NOMO-1 treated with DMSO at 0.1 percent for 48 hours (cell line): ENCODE results near the gene DYNLRB1.
"Not testable (repeated sequence)": the region's sequence is repeated elsewhere in the genome, so short reads cannot be mapped to it uniquely, and the experiment has no call there.

Source experiments
- DNase-seq: peaks from one replicate; lab custom pipeline; 2025; ENCODE audit not compliant: unreplicated experiment; lab: John Stamatoyannopoulos, UW

DYNLRB1 gene

DNA sequence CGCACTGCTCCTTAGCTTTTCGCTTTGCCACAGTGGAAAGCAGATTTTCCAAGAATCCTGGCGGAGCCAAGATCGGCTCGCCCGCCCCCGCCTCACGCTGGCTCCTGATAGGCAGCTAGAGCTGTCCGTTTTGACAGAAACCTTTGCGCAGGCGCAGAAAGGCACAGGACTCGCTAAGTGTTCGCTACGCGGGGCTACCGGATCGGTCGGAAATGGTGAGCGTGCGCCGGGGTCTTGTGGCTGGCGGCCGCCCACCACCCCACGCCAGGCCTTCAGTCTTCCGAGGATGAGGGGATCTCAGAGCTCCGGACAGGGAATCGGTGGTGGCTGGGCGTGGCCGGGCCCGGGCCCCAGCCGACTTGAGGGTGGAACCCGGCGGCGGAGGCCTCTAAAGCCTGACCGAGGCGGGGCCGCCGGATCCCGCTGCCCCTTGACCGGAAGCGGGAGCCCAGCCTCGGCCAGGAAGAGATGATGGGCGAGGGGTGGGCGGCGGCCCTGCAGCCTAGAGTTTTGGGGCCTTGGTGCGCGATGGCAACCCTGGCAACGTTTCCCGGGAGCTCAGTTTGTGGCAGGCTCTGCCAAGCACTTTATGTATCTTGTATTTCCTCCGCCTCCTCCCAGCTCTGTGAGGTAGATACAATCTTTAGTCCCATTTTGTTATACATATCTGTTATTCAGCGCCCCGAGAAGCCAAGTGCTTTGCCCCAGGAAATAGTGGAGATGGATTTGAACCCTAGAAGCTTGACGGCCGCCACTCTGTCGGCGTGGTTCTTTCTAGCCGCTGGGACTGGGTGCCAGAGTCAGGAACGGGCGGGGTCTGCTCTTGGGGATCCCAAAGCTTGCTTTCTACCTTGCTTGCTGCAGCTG is at the start of gene DYNLRB1:
Gene DYNLRB1, plus strand, starts transcription at position 176 of the 867 bp plus-strand sequence. Its CDS starts 37 bp downstream, at position 213.
- peak; percentile 83 for DNase-seq

DNA sequence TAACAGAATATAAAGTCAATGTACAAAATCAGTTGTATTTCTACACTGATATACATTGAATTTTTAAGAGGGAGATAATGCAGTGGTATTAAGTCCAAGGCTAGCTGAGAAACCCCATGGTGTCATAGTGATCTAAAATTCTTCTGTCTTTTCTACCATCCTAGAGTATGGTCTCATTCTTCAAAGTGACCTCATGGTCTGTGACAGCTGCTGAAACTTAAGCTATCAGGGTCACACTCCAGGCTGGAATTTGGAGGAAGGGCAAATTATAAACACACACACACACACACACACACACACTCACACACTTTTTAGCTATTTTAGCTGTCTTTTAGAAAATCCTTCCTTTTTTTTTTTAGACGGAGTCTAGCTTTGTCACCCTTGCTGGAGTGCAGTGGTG is 47.3 kb upstream of the DYNLRB1 start:
- no peak for DNase-seq

DNA sequence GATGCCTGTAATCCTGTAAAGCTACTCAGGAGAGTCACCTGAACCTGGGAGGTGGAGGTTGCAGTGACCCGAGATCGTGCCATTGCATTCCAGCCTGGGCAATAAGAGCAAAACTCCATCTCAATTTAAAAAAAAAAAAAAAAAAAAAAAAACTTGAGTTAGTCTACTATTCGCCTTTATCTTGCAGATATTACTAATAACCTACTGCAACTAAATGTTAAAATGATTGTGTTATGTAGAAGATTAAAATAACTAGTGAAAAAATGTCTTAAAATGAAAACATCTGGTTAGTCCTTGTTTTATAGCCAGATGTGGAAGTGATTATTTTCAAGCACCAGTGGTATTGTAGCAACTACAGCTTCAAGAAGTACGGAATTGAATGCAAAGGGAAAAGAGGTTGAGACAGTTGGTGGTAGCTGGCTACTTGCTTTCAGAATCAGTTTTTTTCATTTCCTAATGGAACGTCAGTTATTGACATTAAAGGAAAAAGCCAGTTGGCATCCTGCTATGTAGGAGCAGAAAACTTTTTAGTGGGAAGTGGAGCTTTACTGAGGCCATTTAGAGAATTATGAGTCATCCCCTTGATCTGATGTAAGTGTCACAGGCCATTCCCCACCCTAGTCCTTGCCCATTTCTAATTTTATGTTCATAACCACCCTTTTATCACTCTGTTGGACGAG is 43.8 kb upstream of the DYNLRB1 start:
- DNase-seq = peak; percentile 34

DNA sequence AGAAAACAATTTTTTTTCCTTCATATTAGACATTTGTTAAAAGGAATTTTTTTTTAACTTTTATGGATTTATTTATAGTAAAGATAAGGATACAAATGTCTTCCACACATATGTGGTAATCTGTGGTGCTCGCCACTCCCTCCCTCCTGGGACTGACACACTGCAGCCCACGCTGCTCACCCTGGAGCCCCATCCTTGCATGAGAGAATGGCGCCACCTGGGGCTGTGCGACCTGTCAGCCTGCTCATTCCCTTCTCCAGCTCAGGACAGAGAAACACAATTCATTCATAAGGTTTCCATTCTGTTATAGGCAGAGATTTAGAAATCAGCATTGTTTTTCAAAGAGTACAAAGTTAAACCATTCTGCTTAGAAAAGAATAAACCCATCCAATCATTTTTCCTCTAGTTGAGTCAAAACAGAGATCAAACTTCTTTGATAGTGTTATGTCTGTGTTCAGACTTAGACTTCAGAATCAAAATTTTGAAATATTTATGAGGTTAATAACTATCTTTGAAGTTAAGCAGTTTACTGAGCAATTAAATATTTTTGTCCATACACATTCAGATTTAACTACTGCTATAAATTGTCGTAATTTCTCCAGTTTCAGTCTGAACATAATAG is 42.8 kb upstream of the DYNLRB1 start:
- no peak for DNase-seq

DNA sequence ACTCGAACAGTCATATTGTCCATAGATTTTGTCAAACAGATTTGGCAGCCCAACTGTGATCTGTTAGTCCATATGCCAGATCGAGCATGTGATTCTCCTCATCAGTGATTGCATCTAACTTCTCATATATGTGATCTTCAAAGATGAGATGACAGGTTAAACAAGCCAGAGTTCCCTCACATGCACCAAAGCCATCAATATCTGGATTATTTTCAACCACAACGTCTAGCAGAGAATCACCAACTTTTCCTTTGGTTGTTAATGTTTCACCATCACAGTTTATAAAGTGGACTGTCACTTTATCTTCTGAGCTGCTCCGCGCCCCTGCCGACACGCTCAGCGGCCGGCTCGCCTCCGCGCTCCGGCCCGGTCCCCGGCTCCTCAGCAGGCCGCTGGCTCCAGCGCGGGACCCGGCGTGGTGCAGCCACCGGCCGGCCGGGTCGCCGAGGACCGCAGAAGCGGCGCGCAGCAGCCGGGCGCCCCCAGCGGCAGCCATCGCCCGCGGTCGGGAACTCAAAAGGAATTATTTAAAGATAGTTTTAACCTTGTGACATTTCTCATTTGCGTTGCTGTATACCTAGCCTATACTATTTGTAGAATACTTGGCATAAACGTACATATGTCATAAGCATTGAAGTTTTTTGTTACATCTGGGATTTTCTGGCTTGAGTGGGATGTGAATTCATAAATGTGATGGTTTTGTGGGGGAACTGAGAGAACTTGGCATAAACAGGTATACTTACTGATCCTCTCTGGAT is 40.1 kb upstream of the DYNLRB1 start:
- DNase-seq = no peak

DNA sequence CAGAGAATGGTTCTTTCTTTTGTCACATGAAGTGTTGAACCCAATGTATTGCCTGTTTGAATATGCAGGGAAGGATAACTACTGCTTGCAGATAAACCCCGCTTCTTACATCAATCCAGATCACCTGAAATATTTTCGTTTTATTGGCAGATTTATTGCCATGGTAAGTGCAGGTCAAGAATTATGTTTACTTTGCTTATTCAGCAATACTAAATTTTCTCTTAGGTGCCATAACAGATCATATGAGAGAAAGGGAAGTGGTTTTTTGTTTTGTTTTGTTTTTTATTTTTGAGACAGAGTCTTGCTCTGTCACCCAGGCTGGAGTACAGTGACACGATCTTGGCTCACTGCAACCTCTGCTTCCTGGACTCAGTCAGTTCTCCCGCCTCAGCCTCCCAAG is 36.6 kb upstream of the DYNLRB1 start:
- no peak for DNase-seq

DNA sequence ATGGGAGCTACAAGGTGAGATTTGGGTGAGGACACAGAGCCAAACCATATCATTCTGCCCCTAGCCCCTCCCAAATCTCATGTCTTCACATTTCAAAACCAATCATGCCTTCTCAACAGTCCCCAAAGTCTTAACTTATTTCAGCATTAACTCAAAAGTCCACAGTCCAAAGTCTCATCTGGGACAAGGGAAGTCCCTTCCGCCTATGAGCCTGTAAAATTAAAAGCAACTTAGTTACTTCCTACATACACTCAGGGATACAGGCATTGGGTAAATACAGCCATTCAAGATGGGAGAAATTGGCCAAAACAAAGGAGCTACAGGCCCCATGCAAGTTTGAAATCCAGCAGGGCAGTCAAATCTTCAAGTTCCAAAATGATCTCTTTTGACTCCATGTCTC is 34.1 kb upstream of the DYNLRB1 start:
- not testable (repeated sequence) for DNase-seq

DNA sequence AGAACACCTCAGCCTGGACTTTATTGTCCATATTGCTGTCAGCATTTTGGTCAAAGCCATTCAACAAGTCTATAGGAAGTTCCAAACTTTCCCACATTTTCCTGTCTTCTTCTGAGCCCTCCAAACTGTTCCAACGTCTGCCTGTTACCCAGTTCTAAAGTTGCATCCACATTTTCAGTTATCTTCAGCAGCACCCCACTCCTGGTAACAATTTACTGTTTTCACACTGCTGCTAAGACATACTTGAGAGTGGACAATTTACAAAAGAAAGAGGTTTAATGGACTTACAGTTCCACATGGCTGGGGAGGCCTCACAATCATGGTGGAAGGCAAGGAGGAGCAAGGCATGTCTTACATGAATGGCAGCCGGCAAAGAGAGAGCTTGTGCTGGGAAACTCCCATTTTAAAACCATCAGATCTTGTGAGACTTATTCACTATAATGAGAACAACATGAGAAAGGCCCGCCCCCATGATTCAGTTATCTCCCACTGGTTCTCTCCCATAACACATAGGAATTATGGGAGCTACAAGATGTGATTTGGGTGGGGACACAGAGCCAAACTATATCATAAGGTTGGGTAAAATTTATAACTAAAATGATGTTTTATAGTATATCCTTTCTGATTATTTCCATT is 32.5 kb upstream of the DYNLRB1 start:
- not testable (repeated sequence) for DNase-seq

DNA sequence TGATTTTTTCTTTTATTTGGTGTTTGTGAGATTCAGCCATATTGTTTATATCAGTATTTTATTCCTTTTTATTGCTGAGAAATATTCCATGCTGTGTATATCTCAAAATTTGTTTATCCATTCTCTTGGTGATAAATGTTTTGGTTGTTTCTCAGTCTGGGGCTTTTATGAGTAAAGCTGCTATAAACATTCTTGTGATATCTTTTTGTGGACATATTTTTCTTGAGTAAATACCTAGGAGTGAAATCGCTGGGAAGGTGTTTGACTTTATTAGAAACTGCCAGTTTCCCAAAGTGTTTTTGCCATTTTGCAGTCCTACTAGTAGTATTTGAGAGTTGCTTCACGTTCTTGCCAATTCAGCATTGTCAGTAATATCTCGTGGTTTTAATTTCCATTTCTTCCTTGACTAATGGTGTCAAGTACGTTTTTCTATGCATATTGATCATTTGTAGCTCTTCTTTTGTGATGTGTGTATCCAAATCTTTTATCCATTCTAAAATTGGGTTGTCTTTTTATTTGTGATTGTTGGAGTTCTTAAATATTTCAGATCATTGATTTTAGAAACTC is 31.1 kb upstream of the DYNLRB1 start:
- no peak for DNase-seq

DNA sequence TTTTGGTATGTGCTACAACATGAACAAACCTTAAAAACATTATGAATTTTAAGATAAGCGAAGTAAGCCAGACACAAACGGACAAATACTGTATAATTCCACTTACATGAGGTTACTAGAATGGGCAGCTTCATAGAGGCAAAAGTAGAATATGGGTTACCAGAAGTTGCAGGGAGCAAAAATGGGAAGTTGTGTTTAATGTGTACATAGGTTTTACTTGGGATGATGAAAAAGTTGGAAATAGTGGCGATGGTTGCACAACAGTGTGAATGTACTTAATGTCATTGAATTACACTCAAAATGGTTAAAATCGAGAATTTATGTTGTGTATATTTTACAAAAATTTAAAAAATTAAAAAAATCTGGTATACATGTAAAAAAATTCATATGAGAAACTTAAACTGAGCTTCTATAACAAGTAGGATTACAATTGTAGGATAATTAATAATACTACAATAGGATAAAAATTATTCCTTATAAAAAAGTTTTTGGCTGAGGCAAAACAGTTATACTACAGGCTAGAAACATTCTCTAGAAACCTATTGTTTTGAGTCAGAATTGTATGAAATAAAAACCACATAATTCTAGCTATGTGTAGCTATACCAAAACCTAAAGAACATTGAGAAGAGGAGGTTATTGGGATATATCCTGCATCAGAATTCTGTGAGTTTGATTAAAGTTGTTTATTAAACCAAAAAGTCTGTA is 24.8 kb upstream of the DYNLRB1 start:
- no peak for DNase-seq

DNA sequence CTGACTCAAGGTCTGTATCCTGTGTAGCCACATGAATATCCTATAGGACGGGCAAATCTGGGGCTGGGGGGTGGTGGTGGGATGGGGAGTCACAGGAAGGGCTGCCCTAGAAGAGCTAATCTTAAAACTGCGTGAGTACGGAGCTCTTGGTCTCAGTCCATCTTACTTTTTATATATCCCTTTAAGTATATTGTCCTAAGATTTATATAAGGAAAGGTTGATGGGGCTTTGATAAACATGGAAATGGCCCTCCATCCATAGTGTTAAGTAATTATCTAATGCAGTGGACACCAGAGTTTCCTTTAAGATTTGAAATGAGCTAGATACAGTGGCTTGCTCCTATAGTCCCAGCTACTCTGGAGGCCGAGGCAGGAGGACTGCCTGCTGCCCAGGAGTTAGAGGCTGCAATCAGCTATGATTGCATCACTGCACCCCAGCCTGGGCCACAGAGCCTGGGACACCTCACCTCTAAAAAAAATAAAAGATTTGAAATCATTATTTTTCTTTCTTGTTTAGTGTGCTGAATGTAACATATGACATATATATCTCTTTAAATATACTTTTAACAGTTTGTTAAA is 24.2 kb upstream of the DYNLRB1 start:
- no peak for DNase-seq

DNA sequence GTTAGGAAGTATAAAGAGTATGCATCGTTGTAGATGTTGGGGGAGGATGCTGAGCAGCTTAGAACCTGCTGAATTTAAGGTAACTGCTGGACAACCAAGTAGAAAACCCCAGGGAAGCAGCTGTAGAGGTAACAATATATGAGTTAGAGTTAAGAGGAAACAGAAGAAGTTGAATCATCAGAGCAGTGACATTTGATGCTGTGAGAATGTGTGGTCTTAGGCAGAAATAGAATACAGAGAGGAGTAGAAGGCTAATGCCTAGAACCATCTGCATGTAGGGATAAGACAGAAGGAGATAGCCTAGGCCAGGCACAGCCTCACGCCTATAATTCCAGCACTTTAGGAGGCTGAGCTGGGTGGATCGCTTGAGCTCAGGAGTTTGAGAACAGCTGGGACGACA is 22.6 kb upstream of the DYNLRB1 start:
- DNase-seq = no peak

DNA sequence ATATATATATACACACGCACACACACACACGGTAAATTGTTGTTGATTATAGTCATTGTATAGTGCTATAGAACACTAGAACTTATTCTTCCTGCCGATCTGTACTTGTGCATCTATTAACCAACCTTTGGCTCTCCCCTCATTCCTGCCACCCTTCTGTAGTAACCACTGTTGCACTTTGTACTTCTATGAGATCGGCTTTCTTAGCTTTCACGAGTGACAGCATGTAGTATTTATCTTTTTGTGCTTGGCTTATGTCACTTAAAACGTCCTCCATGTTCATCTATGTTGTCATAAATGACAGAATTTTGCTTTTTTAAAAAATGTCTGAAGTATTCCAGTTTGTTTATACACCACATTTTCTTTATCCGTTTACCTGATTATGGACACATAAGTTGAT is 20.9 kb upstream of the DYNLRB1 start:
- DNase-seq = no peak

DNA sequence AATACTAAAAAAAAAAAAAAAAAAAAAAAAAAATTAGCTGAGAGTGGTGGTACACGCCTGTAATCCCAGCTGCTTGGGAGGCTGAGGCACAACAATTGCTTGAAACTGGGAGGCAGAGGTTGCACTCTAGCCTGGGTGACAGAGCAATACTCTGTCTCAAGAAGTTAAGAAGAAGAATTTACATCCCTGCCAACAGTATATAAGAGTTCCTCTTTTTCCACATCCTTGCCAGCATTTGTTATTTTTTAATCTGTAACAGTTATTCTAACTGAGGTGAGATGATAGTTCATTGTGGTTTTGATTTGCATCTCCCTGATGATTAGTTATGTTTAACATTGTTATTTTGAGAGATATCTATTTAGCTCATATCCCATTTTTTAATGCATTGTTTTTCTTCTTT is 20.3 kb upstream of the DYNLRB1 start:
- no peak for DNase-seq

DNA sequence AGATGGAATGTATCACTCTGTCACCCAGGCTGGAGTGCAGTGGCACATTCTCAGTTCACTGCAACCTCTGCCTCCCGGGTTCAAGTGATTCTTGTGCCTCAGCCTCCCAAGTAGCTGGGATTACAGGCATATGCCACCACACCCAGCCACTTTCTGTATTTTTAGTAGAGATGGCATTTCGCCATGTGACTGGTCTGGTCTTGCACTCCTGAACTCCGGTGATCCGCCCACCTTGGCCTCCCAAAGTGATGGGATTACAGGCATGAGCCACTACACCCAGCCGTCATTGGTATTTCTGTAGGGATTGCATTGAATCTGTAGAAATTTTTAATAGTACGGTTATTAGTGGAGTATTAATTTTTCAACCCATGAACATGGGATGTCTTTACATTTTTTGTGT is 18.6 kb upstream of the DYNLRB1 start:
- DNase-seq = not testable (repeated sequence)

DNA sequence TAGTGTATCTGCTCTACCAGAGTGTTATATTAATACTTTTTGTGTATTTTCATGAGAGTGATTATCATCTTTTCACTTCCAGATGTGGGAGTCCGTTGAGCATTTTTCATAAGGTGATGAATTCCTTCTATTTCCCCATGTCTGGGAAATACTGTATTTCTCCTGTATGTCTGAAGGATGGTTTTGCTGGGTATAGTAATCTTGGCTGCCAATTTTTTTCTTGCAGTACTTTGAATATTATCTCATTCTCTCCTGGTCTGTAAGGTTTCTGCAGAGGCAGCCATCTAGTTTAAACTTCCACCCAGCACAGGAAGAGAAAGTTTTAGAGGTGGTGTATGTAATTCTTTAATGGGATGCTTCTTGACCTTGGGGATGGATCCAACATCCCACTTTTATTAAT is 15.4 kb upstream of the DYNLRB1 start:
- DNase-seq = no peak

DNA sequence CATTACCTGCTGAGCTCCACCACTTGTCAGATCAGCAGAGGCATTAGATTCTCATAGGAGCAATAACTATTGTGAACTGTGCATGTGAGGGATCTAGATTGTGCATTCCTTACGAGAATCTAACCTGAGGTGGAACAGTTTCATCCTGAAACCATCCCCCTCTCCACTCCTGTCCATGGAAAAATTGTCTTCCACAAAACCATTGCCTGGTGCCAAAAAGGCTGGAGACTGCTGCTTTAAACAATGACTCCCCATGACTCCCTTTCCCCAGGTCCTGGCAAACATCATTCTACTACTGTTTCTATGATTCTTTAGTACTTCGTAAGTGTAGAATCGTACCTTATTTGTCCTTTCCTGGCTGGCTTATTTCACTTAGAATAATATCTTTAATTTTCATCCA is 9.7 kb upstream of the DYNLRB1 start:
- no peak for DNase-seq

DNA sequence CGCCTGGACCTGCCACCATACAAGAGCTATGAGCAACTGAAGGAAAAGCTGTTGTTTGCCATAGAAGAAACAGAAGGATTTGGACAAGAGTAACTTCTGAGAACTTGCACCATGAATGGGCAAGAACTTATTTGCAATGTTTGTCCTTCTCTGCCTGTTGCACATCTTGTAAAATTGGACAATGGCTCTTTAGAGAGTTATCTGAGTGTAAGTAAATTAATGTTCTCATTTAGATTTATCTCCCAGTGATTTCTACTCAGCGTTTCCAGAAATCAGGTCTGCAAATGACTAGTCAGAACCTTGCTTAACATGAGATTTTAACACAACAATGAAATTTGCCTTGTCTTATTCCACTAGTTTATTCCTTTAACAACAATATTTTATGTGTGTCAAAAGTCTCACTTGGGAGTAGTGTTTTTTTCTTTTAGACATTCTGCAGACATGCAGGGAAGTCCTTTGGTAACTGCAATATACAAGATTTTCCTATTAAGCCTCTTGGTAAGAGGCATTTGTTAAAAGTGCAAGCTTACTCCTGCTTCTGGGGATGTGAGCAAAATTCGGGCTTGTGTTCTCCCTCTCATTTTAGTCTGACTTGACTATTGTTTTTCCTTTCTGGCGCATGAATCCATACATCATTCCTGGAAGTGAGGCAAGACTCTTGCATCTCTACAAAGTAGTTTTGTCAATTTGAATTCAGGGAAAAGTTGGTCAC is 8.4 kb upstream of the DYNLRB1 start:
- no peak for DNase-seq

DNA sequence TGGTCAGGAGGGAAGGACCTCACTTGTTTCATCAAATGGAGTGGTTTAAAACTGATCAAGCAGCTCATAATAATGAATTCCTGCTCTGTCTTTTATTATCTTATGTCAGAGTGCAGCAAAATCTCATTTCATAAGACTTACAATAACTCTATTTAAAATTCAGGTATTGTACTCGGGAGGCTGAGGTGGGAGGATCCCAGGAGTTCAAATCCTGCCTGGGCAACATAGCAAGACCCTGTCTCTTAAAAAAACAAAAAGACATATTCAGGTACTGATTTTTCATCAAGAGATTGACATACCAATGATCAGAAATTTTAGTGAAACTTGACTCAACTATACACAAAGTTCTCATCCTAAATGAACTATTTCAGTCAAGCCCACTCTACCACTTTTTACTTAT is 5.6 kb upstream of the DYNLRB1 start:
- DNase-seq = no peak
